Lung (tissue), 12 donors: ENCODE data around the gene CENPX. TPM values are rescaled to one million over a fixed set of nuclear protein-coding genes. Genes with fewer than 3 reads are reported as not detected.

Experiments
- ATAC-seq: fragments of 200-7000 bp; cut with Tn5 transposase; one replicate; pipeline ENCODE4 v1.9.1; 2020; ENCODE audit warnings: moderate number of reproducible peaks; ENCODE audit not compliant: insufficient read depth, low FRiP score
- DNase-seq, 3 donors: peaks; one replicate each; pipeline ENCODE4 v3.0.0-alpha.2; 2013 to 2017
- H3K27ac ChIP-seq, 2 donors: one replicate each; pipeline ENCODE4 v1.5.1; 2013; ENCODE audit warnings: mild to moderate bottlenecking in 2 of 2, moderate library complexity in 2 of 2, control low read depth in 1 of 2, inconsistent platforms in 1 of 2, low read depth in 1 of 2, low read length in 1 of 2
- H3K27me3 ChIP-seq, 3 donors: one replicate each; pipeline ENCODE4 v1.5.1; 2013; ENCODE audit warnings: low read length in 2 of 3; ENCODE audit not compliant: control insufficient read depth in 3 of 3, insufficient read depth in 3 of 3
- H3K36me3 ChIP-seq, 4 donors: one replicate each; pipeline ENCODE4 v1.5.1; 2013; ENCODE audit warnings: low read length in 4 of 4, mild to moderate bottlenecking in 1 of 4, moderate library complexity in 1 of 4; ENCODE audit not compliant: control insufficient read depth in 4 of 4, insufficient read depth in 4 of 4
- H3K4me1 ChIP-seq, 5 donors: one replicate each; pipeline ENCODE4 v1.5.1; 2013; ENCODE audit warnings: low read length in 5 of 5, mild to moderate bottlenecking in 2 of 5, moderate library complexity in 1 of 5; ENCODE audit not compliant: control insufficient read depth in 5 of 5, insufficient read depth in 5 of 5
- H3K4me3 ChIP-seq: one replicate; pipeline ENCODE4 v1.5.1; 2013; ENCODE audit warnings: mild to moderate bottlenecking, control low read depth, moderate library complexity
- H3K9ac ChIP-seq, 2 donors: one replicate each; pipeline ENCODE4 v1.5.1; 2013; ENCODE audit warnings: low read length in 2 of 2, control low read depth in 1 of 2; ENCODE audit not compliant: insufficient read depth in 1 of 2
- H3K9me3 ChIP-seq, 4 donors: one replicate each; pipeline ENCODE4 v1.5.1; 2013; ENCODE audit warnings: low read length in 3 of 4, mild to moderate bottlenecking in 1 of 4, moderate library complexity in 1 of 4; ENCODE audit not compliant: control insufficient read depth in 4 of 4, insufficient read depth in 3 of 4
- WGBS, 2 donors: extraction: QIAGEN DNeasy Blood & Tissue Kit; methylation state at CpG; one replicate each; pipeline ENCODE4 v1.1.7; 2013; 5-methylcytosine and 5-hydroxymethylcytosine counted together
- polyA plus RNA-seq, 2 donors: library from polyadenylated mRNA; stranded (reverse); fragments of 200-250 nt; gene quantifications; one replicate each; pipeline ENCODE4 v1.2.1, GENCODE V29; 2013
- total RNA-seq, 2 donors: library from RNA; depleted of rRNA in 1 of 2; stranded (reverse); fragments of >200 nt in 1 of 2; gene quantifications; one replicate each; pipeline ENCODE4 v1.2.1, GENCODE V29; 2014 to 2021
- TF ChIP-seq, protein P1 (sequence below): IDR thresholded peaks from 2 replicates; pipeline ENCODE4 v1.5.1; 2012; ENCODE audit warnings: mild to moderate bottlenecking; ENCODE audit errors: control extremely low read depth, extremely low read depth
- donor health status: control.
- donor health status: control.
- donor health status: Bipolar disorder and iron deficiency.
- donor health status: healthy.
- donor health status: DM: yes; HTN: yes; CAD: no.

Gene CENPX
- total and polyA plus RNA-seq, 4 donors, result 21.5 to 121 (median 101) TPM

DNA sequence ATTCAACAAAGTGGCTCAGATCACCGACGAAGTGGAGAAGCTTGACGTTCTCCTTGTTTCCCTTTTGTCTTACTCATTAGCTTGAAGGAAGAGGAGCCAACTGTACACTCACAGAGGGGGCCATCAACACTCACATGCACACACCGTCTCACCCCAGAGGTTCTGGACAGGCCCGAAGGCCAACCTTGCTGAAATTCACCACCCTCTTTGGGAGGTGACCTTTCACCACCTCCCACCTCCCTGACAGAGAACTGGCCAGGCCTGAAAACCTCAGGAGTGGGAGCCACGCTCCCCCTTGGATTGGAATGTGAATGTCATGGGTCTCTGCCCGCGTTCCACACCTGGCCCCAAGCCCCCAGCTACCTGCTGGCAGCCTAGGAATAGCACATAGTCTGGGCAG lies 12.8 kb upstream of the CENPX start:
- no peak overlapping the region for H3K27ac ChIP-seq
- TF ChIP-seq, protein P1, sequence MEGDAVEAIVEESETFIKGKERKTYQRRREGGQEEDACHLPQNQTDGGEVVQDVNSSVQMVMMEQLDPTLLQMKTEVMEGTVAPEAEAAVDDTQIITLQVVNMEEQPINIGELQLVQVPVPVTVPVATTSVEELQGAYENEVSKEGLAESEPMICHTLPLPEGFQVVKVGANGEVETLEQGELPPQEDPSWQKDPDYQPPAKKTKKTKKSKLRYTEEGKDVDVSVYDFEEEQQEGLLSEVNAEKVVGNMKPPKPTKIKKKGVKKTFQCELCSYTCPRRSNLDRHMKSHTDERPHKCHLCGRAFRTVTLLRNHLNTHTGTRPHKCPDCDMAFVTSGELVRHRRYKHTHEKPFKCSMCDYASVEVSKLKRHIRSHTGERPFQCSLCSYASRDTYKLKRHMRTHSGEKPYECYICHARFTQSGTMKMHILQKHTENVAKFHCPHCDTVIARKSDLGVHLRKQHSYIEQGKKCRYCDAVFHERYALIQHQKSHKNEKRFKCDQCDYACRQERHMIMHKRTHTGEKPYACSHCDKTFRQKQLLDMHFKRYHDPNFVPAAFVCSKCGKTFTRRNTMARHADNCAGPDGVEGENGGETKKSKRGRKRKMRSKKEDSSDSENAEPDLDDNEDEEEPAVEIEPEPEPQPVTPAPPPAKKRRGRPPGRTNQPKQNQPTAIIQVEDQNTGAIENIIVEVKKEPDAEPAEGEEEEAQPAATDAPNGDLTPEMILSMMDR, result no peak
- no peaks in the 10 kb centered on the region for H3K27me3 ChIP-seq
- no peak overlapping the region for H3K9ac ChIP-seq
- WGBS, 2 donors, result 92 to 93% methylated on average over 8 of the region's 8 CpGs
- peaks cover 0 to 4% (median 0%) of the 10 kb centered on the region in 4 donors for H3K36me3 ChIP-seq
- peaks cover 0 to 20% (median 9%) of the 10 kb centered on the region in 5 donors for H3K4me1 ChIP-seq
- no peaks in the 10 kb centered on the region for H3K9me3 ChIP-seq
- ATAC-seq (no peak), DNase-seq (no peak)
- no peak overlapping the region for H3K4me3 ChIP-seq

DNA sequence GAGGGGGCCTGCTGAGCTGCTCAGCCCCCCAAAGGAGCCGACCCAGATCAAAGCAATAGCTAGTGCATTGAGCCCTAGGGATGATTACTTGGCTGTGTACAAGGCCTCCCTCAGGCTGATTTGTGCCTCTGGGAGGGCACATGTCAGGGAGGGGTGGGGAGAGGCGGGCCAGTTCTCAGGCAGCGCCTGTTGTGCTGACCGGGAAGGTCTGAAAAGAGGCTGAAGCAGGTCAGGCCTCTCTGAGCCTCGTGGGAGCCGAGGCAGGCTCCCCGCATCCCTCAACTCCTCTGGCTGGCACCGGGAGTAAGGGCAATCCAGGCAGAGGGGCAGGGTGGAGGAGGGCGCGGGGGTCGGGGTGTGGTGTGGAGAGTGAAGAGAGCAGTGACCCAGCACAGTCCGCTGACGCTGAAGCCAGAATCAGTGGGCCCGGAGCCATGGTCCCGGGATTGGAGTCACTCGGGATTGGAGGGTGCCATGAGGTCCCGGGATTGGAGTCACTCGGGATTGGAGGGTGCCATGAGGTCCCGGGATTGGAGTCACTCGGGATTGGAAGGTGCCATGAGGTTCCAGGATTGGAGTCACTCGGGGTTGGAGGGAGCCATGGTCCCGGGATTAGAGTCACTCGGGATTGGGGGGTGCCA lies 11.8 kb upstream of the CENPX start:
- H3K9ac ChIP-seq, result no peak overlapping the region
- H3K9me3 ChIP-seq, result no peaks in the 10 kb centered on the region
- WGBS, 2 donors, result 91 to 94% methylated on average over 23 of the region's 23 CpGs
- TF ChIP-seq, protein P1, result no peak
- no peak overlapping the region for H3K4me3 ChIP-seq
- no peak for DNase-seq
- ATAC-seq, result no peak
- H3K36me3 ChIP-seq, result peaks cover 0 to 4% (median 0%) of the 10 kb centered on the region in 4 donors
- H3K4me1 ChIP-seq, result peaks cover 0 to 28% (median 9%) of the 10 kb centered on the region in 5 donors
- no peak overlapping the region for H3K27ac ChIP-seq
- H3K27me3 ChIP-seq, result no peaks in the 10 kb centered on the region

DNA sequence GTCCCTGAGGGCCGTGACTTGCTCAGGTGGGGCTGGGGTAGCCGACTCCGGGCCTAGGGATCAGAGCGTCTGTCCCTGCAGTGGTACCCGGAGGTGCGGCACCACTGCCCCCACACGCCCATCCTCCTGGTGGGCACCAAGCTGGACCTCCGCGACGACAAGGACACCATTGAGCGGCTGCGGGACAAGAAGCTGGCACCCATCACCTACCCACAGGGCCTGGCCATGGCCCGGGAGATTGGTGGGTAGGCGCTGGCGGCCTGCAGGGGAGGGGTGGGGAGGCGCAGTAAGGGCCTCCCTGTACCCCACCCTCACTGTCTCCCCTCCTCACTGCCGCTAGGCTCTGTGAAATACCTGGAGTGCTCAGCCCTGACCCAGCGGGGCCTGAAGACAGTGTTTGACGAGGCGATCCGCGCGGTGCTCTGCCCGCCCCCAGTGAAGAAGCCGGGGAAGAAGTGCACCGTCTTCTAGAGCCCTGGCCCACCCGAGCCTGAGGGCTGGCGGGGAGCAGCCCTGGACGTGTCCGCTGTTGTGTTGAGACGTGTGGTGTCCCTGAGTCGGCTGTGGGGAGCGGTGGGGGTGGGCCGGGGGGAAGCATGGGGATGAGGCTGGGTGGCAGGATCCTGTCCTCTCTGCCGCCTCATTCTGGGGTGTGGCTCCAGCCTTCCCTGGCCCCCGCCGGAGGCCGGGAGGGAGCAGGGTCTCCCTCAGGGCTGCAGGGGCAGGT lies 10.8 kb upstream of the CENPX start:
- TF ChIP-seq, protein P1, result no peak
- Histone ChIP-seq H3K9ac (no peak overlapping the region), H3K36me3 (peaks cover 0 to 4% (median 0%) of the 10 kb centered on the region in 4 donors), H3K27ac (no peak overlapping the region), H3K27me3 (no peaks in the 10 kb centered on the region), H3K4me1 (peaks cover 0 to 28% (median 9%) of the 10 kb centered on the region in 5 donors), H3K9me3 (no peaks in the 10 kb centered on the region), H3K4me3 (no peak overlapping the region)
- DNase-seq (no peak), ATAC-seq (no peak)
- 94 to 95% methylated on average over 34 to 38 of the region's 38 CpGs for WGBS, 2 donors
